Measurements from ENCODE around the gene IFRD2. TPM values are rescaled to one million over a fixed set of nuclear protein-coding genes. Genes with fewer than 3 reads are reported as not detected.

The IFRD2 gene
- total and polyA plus RNA-seq, 2 of the 13 experiments (the other 11 are each of a cell fraction or from before 2014, with no cell fraction given): 32.8 to 96.1 TPM

GRCh38 chr3:50260027-50260941 is 31.9 kb downstream of the IFRD2 start (continued):
- TF ChIP-seq MZF1 (CRISPR knock-in tag; IDR thresholded peaks at IDR 0.05; ENCODE audit: borderline replicate concordance) (no peak), KMT2B (CRISPR knock-in tag; IDR thresholded peaks at IDR 0.05) (no peak), ARID2 (CRISPR knock-in tag; IDR thresholded peaks at IDR 0.05; ENCODE audit: borderline replicate concordance) (no peak), HDAC6 (IDR thresholded peaks at IDR 0.05; ENCODE audit: low read depth, low read length) (no peak), ZNF597 (CRISPR knock-in tag; IDR thresholded peaks at IDR 0.05) (no peak), CEBPB (IDR thresholded peaks at IDR 0.05; ENCODE audit: borderline replicate concordance, low read depth, low read length) (no peak), ZNF354B (CRISPR knock-in tag; IDR thresholded peaks at IDR 0.05) (no peak), NFYB (CRISPR knock-in tag; IDR thresholded peaks at IDR 0.05) (0 out of 2 replicates have a peak, but pooled peaks have one; percentile 8), ASH2L (IDR thresholded peaks at IDR 0.05; ENCODE audit: insufficient read length, low read depth, low read length) (peak; percentile 37), MAFG (CRISPR knock-in tag; IDR thresholded peaks at IDR 0.05) (no peak), ATF4 (CRISPR knock-in tag; IDR thresholded peaks at IDR 0.05) (0 out of 4 replicates have a peak, but pooled peaks of 1 of the 2 experiments have one; percentile 43), ZNF234 (CRISPR knock-in tag; conservative IDR thresholded peaks at IDR 0.05) (peak; percentile 65; the same call in 1 of the 2 replicates), ZNF343 (CRISPR knock-in tag; IDR thresholded peaks at IDR 0.05) (no peak), ZNF572 (CRISPR knock-in tag; IDR thresholded peaks at IDR 0.05) (no peak), PBX3 (CRISPR knock-in tag; IDR thresholded peaks at IDR 0.05; ENCODE audit: borderline replicate concordance) (no peak), JDP2 (CRISPR knock-in tag; IDR thresholded peaks at IDR 0.05; ENCODE audit: borderline replicate concordance) (no peak; the same call in 1 of the 2 replicates), DZIP1 (CRISPR knock-in tag; IDR thresholded peaks at IDR 0.05) (peak; percentile 49; the same call in 1 of the 2 replicates), ZNF24 (IDR thresholded peaks at IDR 0.05) (no peak; the same call in 1 of the 2 replicates), ZNF672 (CRISPR knock-in tag; IDR thresholded peaks at IDR 0.05) (no peak), ZFY (CRISPR knock-in tag; IDR thresholded peaks at IDR 0.05) (peak; percentile 97), HDAC1 (CRISPR knock-in tag; IDR thresholded peaks at IDR 0.05) (peak; percentile 83), HOXA9 (CRISPR knock-in tag; IDR thresholded peaks at IDR 0.05; ENCODE audit: borderline replicate concordance) (no peak), ZNF776 (CRISPR knock-in tag; IDR thresholded peaks at IDR 0.05) (0 out of 2 replicates have a peak, but pooled peaks have one; percentile 31)

All from HepG2 (cell line).